A673 (cell line): Measurements from ENCODE around the gene SNAI3.

Experiments used
- EZH2 ChIP-seq: fragments of 200-600 bp; sonication (generic); IDR thresholded peaks from 2 replicates; pipeline ENCODE4 v1.6.1; 2017; ENCODE audit warnings: borderline replicate concordance, low read depth, mild to moderate bottlenecking, mixed read lengths, antibody characterized with exemption, low read length; ENCODE audit not compliant: poor library complexity, severe bottlenecking
- TF ChIP-seq, protein P1 (sequence below): fragments of 300-800, 200-600 bp; sonication (generic); conservative IDR thresholded peaks from 2 replicates; pipeline ENCODE4 v1.5.1; 2017; ENCODE audit warnings: low read depth, mild to moderate bottlenecking, antibody characterized with exemption, low read length, moderate library complexity, mixed read lengths

DNA sequence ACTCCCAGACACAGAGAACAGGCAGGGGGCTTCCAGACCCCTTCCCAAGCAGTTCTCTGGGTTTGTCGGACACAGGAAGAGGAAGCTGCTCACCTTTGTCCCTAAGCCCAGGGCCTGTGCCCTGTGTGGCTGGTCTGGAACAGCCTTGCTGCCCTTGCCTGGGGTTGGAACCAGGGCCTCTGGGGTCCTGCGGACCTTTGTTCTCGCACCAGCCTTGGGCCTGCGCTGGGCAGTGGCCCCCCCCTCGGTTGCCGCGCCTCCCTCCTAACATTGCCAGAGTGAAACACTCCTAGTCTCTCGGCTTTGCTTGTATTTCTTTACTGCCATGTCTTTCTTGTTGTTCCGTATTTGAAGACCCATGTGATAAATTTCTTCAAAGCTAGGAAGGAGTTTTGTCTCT is 56.5 kb downstream of the SNAI3 start:
- TF ChIP-seq, protein P1, sequence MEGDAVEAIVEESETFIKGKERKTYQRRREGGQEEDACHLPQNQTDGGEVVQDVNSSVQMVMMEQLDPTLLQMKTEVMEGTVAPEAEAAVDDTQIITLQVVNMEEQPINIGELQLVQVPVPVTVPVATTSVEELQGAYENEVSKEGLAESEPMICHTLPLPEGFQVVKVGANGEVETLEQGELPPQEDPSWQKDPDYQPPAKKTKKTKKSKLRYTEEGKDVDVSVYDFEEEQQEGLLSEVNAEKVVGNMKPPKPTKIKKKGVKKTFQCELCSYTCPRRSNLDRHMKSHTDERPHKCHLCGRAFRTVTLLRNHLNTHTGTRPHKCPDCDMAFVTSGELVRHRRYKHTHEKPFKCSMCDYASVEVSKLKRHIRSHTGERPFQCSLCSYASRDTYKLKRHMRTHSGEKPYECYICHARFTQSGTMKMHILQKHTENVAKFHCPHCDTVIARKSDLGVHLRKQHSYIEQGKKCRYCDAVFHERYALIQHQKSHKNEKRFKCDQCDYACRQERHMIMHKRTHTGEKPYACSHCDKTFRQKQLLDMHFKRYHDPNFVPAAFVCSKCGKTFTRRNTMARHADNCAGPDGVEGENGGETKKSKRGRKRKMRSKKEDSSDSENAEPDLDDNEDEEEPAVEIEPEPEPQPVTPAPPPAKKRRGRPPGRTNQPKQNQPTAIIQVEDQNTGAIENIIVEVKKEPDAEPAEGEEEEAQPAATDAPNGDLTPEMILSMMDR, result no peak
- no peak for TF ChIP-seq EZH2
